Measurements from ENCODE around the gene CFAP52.
A peak's percentile ranks its signal among the peaks of the same experiment; 100 is the strongest.

The CFAP52 gene

GRCh38 chr17:9536061-9536460 lies 40.4 kb upstream of the CFAP52 start:
- DNase-seq (ENCODE audit: low read depth), result no peak
- H3K4me3 ChIP-seq (ENCODE audit: low read length), result no peak overlapping the region
- TF ChIP-seq CTCF (conservative IDR thresholded peaks at IDR 0.05; ENCODE audit: low read depth, low read length), result no peak

GRCh38 chr17:9537177-9537776 lies 39.2 kb upstream of the CFAP52 start:
- no peak overlapping the region for H3K4me3 ChIP-seq (ENCODE audit: low read length)
- DNase-seq (ENCODE audit: low read depth), result no peak
- TF ChIP-seq CTCF (conservative IDR thresholded peaks at IDR 0.05; ENCODE audit: low read depth, low read length), result no peak

GRCh38 chr17:9538626-9539025 lies 37.8 kb upstream of the CFAP52 start:
- DNase-seq (ENCODE audit: low read depth), result peak; percentile 56
- TF ChIP-seq CTCF (conservative IDR thresholded peaks at IDR 0.05; ENCODE audit: low read depth, low read length), result no peak
- H3K4me3 ChIP-seq (ENCODE audit: low read length), result no peak overlapping the region

- no peak overlapping the region for H3K4me3 ChIP-seq (ENCODE audit: low read length)
- no peak for TF ChIP-seq CTCF (conservative IDR thresholded peaks at IDR 0.05; ENCODE audit: low read depth, low read length)
- no peak for DNase-seq (ENCODE audit: low read depth)
Observed at GRCh38 chr17:9541718-9542117, 34.7 kb upstream of the CFAP52 start.

GRCh38 chr17:9544221-9544620 lies 32.2 kb upstream of the CFAP52 start:
- no peak overlapping the region for H3K4me3 ChIP-seq (ENCODE audit: low read length)
- DNase-seq (ENCODE audit: low read depth), result no peak
- TF ChIP-seq CTCF (conservative IDR thresholded peaks at IDR 0.05; ENCODE audit: low read depth, low read length), result no peak

- TF ChIP-seq CTCF (conservative IDR thresholded peaks at IDR 0.05; ENCODE audit: low read depth, low read length), result no peak
- H3K4me3 ChIP-seq (ENCODE audit: low read length), result no peak overlapping the region
- DNase-seq (ENCODE audit: low read depth), result no peak
Observed at GRCh38 chr17:9549215-9549614, 27.2 kb upstream of the CFAP52 start.

GRCh38 chr17:9553181-9553580 lies 23.3 kb upstream of the CFAP52 start:
- no peak overlapping the region for H3K4me3 ChIP-seq (ENCODE audit: low read length)
- no peak for TF ChIP-seq CTCF (conservative IDR thresholded peaks at IDR 0.05; ENCODE audit: low read depth, low read length)
- DNase-seq (ENCODE audit: low read depth), result no peak
